ENCODE measurements around the gene TGFB1I1. TPM values are rescaled to one million over a fixed set of nuclear protein-coding genes. Genes with fewer than 3 reads are reported as not detected.

The TGFB1I1 gene
- total and polyA plus RNA-seq, 2 experiments from 2014 or later: 39.1 to 54.0 TPM

DNA sequence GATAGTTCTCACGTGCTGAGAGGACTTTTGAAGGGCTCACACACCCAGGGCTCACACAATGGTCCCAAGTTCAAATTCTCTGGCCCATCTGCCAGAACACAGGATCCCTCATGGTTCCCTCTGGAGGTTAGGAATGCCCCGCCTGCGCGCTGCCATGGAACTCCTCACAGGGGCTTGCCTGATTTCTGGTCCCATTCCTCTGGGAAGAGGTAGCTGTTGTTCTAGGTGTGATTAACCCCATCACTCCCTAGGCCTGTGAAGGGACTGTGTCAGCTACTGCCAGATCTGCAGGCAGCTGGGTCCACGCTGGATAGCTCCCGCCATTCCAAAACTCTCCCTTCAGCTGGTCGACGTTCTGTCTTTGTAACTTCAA is 15.0 kb upstream of the TGFB1I1 start:
- no peak overlapping the region for H3K4me3 ChIP-seq
- no peak for TF ChIP-seq CTCF (IDR thresholded peaks at IDR 0.05; ENCODE audit: low read depth, low read length)
- H3K9me3 ChIP-seq (ENCODE audit: low read depth): no peaks in the 10 kb centered on the region
- H3K36me3 ChIP-seq: no peaks in the 10 kb centered on the region
- DNase-seq (ENCODE audit: low read depth in 1 of 2, low spot score in 1 of 2): no peak
- H3K27me3 ChIP-seq: no peaks in the 10 kb centered on the region
- peaks cover 32% of the 10 kb centered on the region for H3K4me1 ChIP-seq (ENCODE audit: low read depth)
- no peak overlapping the region for H3K27ac ChIP-seq

- H3K4me1 ChIP-seq (ENCODE audit: low read depth): peaks cover 19% of the 10 kb centered on the region
- no peaks in the 10 kb centered on the region for H3K36me3 ChIP-seq
- H3K27ac ChIP-seq: peak overlapping the region; percentile 100
- no peaks in the 10 kb centered on the region for H3K27me3 ChIP-seq
- H3K9me3 ChIP-seq (ENCODE audit: low read depth): no peaks in the 10 kb centered on the region
- DNase-seq (ENCODE audit: low read depth in 1 of 2, low spot score in 1 of 2): peak; percentile 50 to 60
- peak overlapping the region; percentile 75 for H3K4me3 ChIP-seq
- TF ChIP-seq CTCF (IDR thresholded peaks at IDR 0.05; ENCODE audit: low read depth, low read length): no peak
Observed at GRCh38 chr16:31458073-31458843, 13.7 kb upstream of the TGFB1I1 start.

DNA sequence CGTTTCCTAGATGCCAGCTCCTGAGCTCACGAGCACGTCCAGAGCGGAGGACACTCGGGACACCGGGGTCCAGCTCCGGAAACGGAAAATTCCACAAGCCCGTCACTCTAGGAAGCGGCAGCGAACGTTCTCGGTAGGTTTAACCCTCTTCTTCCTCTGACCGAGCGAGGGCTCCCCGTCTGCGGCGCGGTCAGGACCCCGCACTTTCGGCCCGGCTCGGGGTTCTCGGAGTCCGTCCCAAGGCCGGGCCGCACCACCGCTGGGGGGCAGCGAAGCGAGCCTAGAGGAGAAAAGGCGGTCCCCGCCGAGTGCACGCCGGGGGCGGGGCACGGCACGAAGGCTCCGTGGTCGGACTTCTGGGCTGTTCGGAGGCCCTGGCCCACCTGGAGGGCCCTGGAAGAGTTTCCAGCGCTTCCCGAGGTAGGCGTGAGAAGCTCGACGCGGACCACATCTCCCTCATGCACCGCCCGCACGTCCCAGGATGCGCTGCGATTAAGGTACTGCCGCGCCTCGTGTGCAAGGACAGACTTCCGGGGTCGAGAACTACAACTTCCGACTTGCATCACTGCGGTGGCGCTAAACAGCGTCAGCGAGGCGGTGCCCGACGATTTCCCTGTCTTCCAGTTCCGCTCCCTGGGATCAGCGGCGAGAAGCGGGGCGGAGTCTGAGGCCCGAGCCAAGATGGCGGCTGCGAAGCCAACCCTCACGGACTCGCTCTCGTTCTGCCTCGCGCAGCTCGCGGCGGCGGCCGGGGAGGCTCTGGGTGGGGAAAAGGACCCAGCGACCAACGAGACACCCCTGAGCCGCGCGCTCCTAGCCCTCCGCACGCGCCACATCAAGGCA is 12.9 kb upstream of the TGFB1I1 start, which contains the start of gene ARMC5:
TSS of gene ARMC5 (plus strand) at position 658 of the 843 bp plus-strand sequence. CDS start at position 682, 24 bp downstream.
- TF ChIP-seq CTCF (IDR thresholded peaks at IDR 0.05; ENCODE audit: low read depth, low read length): peak; percentile 59
- no peaks in the 10 kb centered on the region for H3K36me3 ChIP-seq
- H3K27me3 ChIP-seq: no peaks in the 10 kb centered on the region
- peak; percentile 99 for DNase-seq (ENCODE audit: low read depth in 1 of 2, low spot score in 1 of 2)
- H3K27ac ChIP-seq: peak within 1 kb of the TSS; percentile 100
- peaks cover 11% of the 10 kb centered on the region for H3K4me1 ChIP-seq (ENCODE audit: low read depth)
- H3K4me3 ChIP-seq: peak within 1 kb of the TSS; percentile 75
- H3K9me3 ChIP-seq (ENCODE audit: low read depth): no peaks in the 10 kb centered on the region

GRCh38 chr16:31459687-31460581 is 12.0 kb upstream of the TGFB1I1 start:
- peak overlapping the region; percentile 100 for H3K27ac ChIP-seq
- peak; percentile 100 for DNase-seq (ENCODE audit: low read depth in 1 of 2, low spot score in 1 of 2)
- peak overlapping the region; percentile 75 for H3K4me3 ChIP-seq
- H3K4me1 ChIP-seq (ENCODE audit: low read depth): peaks cover 7% of the 10 kb centered on the region
- H3K36me3 ChIP-seq: no peaks in the 10 kb centered on the region
- H3K27me3 ChIP-seq: no peaks in the 10 kb centered on the region
- no peaks in the 10 kb centered on the region for H3K9me3 ChIP-seq (ENCODE audit: low read depth)
- TF ChIP-seq CTCF (IDR thresholded peaks at IDR 0.05; ENCODE audit: low read depth, low read length): no peak

DNA sequence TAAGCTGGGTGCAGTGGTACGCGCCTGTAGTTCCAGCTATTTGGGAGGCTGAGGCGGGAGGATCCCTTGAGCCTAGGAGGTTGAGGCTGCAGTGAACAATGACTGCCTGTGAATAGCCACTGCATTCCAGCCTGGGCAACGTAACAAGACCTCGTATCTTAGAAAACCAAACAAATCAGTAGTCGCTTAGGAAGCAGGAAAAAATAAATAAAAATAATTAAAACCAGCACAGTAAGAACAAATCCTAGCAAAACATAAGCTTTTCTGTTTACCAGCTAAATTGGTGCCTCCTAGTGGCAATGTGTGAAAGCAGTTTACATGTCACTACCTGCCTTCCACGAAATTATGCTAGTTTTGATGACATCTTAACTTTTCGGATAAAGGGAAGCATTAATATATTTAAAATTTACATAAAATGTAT is 11.4 kb upstream of the TGFB1I1 start:
- Histone ChIP-seq H3K4me1 (ENCODE audit: low read depth) (peaks cover 7% of the 10 kb centered on the region), H3K27me3 (no peaks in the 10 kb centered on the region), H3K27ac (peak overlapping the region; percentile 87), H3K36me3 (peaks cover 2% of the 10 kb centered on the region), H3K9me3 (ENCODE audit: low read depth) (no peaks in the 10 kb centered on the region), H3K4me3 (peak overlapping the region; percentile 37)
- peak in 1 of 2 donors; percentile 66 for DNase-seq (ENCODE audit: low read depth in 1 of 2, low spot score in 1 of 2)
- peak; percentile 76 for TF ChIP-seq CTCF (IDR thresholded peaks at IDR 0.05; ENCODE audit: low read depth, low read length)

All from cardiac muscle cell (in vitro differentiated cells and primary cell).